ENCODE results near the gene TBX19.
"Not testable (repeated sequence)": the region's sequence is repeated elsewhere in the genome, so short reads cannot be mapped to it uniquely, and the experiment has no call there.

TBX19 gene

GRCh38 chr1:168320800-168321450, 40.2 kb downstream of the TBX19 start:
- DNase-seq: no peak

GRCh38 chr1:168321945-168322344, 41.3 kb downstream of the TBX19 start:
- no peak for DNase-seq

GRCh38 chr1:168324745-168325425, 44.2 kb downstream of the TBX19 start:
- DNase-seq: no peak

- DNase-seq: no peak
These were observed 48.2 kb downstream of the TBX19 start for GRCh38 chr1:168328731-168329364.

GRCh38 chr1:168330285-168330684, 49.6 kb downstream of the TBX19 start:
- no peak for DNase-seq

- no peak for DNase-seq
These were observed 50.9 kb downstream of the TBX19 start for GRCh38 chr1:168331569-168331968.

GRCh38 chr1:168333562-168334276, 53.0 kb downstream of the TBX19 start:
- DNase-seq: no peak

- DNase-seq: no peak
These were observed 54.8 kb downstream of the TBX19 start for GRCh38 chr1:168335500-168335899.

GRCh38 chr1:168338589-168339503, 58.2 kb downstream of the TBX19 start:
- no peak for DNase-seq

- DNase-seq: no peak
These were observed 60.3 kb downstream of the TBX19 start for GRCh38 chr1:168340781-168341482.

GRCh38 chr1:168341483-168341975, 60.9 kb downstream of the TBX19 start:
- no peak for DNase-seq

- peak; percentile 83 for DNase-seq
These were observed 62.0 kb downstream of the TBX19 start for GRCh38 chr1:168342572-168343280.

GRCh38 chr1:168343566-168343965, 62.9 kb downstream of the TBX19 start:
- DNase-seq: no peak

GRCh38 chr1:168344517-168344916, 63.8 kb downstream of the TBX19 start:
- no peak for DNase-seq

- DNase-seq: no peak
These were observed 65.3 kb downstream of the TBX19 start for GRCh38 chr1:168345939-168346338.

GRCh38 chr1:168347630-168348029, 67.0 kb downstream of the TBX19 start:
- DNase-seq: no peak

- DNase-seq: no peak
These were observed 67.6 kb downstream of the TBX19 start for GRCh38 chr1:168348146-168348709.

- not testable (repeated sequence) for DNase-seq
These were observed 73.9 kb downstream of the TBX19 start for GRCh38 chr1:168354335-168355269.

Data from T-helper 9 cell (primary cell).